Left colon (tissue), 2 donors: ENCODE data around the gene PEAK1. TPM values are rescaled to one million over a fixed set of nuclear protein-coding genes. Genes with fewer than 3 reads are reported as not detected.
A peak's percentile ranks its signal among the peaks of the same experiment; 100 is the strongest.
"Not testable (repeated sequence)": the region's sequence is repeated elsewhere in the genome, so short reads cannot be mapped to it uniquely, and the experiment has no call there.

Experiments used
- ATAC-seq: fragments of 200-7000 bp; cut with Tn5 transposase; one replicate; pipeline ENCODE4 v1.9.1; 2020; ENCODE audit warnings: mild to moderate bottlenecking, moderate library complexity
- DNase-seq, 2 donors: peaks; one replicate each; pipeline ENCODE4 v3.0.0-alpha.2; 2020
- intact Hi-C, 2 donors: fragments of 100-400 bp; cut with DNase I in 1 of 2; cut with micrococcal nuclease in 1 of 2; formaldehyde crosslinking; loops; one replicate each; pipeline versions ENCODE4 v1.11.2 to v1.14.0; 2022; cut with DNase I, micrococcal nuclease
- total RNA-seq, 2 donors: library from RNA; stranded (reverse); fragmentation: NEBNext Ultra II Directional; extraction: Animal tissue kit (Norgen Biotek cat#: 25700); gene quantifications; one replicate each; pipeline ENCODE4 v1.2.1, GENCODE V29; 2021
- donor health status: DM: no; HTN: no; CAD: no.
- donor health status: DM: yes; HTN: yes; CAD: no.

PEAK1 gene
- total RNA-seq, 2 donors from 2014 or later: 57.0 to 57.5 TPM

DNA sequence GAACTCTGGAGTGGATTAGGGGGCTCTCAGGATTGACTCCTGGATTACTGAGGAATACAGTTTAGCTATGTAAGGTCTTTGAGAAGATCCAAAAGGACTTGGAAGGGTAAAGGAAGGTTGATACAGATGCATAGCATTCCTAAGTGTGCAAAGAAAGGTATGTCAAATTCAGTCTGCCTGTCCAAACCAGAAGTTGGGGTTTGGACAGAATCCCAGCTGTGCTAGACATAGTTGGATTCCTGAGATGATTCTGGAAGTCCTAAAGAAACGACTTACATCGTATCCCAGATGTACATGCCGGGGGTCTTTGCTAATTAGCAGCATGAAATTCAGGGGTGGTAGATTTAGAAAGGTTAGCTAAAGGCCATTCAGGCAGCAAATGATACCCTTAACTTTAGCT, 251.3 kb downstream of the PEAK1 start:
- no peak for ATAC-seq
- intact Hi-C loops: no loop called here
- DNase-seq: no peak

DNA sequence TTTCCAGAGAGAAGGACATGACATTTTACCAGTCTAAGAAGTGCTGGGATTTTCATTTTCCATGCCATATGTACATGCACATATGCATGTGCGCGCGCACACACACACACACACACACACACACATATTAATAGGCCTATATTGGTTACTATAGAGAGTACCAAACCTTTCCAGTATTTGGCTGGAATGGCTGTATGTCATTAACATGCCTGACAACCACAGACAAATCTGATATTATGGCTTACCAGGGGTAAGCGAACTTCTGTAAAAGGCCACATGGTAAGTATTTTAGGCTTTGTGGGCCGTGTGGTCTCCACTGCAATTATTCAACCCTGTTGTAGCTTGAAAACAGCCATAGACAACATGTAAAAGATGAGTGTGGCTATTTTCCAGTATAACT, 251.8 kb downstream of the PEAK1 start:
- ATAC-seq: no peak
- no peak for DNase-seq
- intact Hi-C loops: no loop called here

DNA sequence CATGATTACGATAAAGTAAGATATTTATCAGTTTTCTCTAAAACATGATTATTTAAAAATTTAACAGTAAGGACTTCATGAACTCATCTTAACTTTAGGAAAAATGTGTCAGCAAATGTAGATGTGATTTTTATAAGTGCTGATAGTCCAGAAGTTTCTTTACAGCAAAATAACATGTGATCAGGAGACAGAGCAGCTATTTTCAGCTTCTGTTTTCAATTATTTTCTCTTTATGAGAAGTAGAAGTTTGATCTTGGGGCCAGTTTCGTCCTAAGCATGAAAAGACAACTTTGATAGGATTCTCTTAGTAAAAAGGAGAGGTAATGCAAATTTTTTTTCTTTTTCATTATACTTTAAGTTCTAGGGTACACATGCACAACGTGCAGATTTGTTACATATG, 252.5 kb downstream of the PEAK1 start:
- DNase-seq (no peak), ATAC-seq (no peak)
- intact Hi-C loops: no loop called here

DNA sequence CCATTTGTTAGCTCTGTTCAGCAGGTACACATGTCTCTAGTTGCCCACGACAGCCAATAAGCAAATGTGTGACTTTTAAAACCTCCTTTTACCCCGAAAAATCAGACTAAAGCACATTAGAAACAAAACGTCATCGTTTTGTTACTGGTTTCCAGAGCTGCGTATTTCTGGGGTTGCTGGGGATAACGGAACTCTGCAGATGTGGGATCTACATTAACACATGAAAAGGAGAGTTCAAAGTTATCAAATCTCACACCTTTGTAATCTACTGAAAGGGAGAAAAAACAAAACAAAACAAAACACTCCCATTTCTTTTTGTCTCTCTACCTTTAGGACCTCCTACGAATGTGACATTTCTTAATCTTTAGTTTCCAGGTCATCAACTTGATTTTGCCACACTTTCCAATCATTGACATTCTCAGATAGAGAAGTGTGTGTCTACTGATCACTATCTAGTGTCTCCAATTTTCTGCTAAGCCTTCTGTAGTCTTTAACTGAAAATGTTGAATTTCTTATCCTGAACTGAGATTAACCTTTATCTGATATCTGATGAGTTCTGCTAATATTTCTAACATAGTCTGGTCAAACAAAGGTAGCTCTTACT, 256.0 kb downstream of the PEAK1 start:
- ATAC-seq (no peak), DNase-seq (no peak)
- intact Hi-C loops: no loop called here

DNA sequence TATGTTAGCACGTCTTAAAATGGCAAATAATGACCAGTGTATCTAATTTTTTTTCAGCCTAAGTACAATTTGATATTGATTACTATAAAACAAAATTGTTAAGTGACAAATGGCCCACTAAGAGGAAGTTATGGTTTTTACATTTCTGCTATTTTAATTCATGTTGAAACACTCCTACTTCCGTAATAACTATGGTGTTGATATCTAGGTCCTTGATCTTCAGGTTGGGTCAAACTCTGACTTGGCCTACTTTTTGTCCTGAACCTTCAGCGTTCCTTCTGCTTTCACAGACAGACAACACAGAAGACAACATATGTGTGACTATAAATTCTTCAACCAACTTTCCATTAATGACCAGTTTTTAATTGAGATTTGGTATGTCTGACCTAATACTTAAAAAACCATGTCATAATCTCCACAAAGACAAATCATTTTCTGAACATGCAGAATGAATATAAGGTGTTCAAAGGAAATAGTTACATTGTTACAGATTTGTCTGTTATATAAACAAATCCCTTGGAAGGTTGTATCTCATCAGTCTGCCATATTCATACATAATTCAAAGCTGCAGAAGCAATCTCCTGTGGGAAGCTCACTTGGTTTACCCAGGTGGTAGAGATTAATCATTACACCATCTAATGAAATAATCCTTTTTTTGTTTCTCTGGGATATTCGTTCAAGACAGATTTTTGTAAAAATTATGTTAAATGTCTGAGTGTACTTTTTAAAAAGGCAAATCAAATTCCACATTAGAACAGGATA, 256.9 kb downstream of the PEAK1 start:
- no peak for ATAC-seq
- no peak for DNase-seq
- intact Hi-C loops: no loop called here

DNA sequence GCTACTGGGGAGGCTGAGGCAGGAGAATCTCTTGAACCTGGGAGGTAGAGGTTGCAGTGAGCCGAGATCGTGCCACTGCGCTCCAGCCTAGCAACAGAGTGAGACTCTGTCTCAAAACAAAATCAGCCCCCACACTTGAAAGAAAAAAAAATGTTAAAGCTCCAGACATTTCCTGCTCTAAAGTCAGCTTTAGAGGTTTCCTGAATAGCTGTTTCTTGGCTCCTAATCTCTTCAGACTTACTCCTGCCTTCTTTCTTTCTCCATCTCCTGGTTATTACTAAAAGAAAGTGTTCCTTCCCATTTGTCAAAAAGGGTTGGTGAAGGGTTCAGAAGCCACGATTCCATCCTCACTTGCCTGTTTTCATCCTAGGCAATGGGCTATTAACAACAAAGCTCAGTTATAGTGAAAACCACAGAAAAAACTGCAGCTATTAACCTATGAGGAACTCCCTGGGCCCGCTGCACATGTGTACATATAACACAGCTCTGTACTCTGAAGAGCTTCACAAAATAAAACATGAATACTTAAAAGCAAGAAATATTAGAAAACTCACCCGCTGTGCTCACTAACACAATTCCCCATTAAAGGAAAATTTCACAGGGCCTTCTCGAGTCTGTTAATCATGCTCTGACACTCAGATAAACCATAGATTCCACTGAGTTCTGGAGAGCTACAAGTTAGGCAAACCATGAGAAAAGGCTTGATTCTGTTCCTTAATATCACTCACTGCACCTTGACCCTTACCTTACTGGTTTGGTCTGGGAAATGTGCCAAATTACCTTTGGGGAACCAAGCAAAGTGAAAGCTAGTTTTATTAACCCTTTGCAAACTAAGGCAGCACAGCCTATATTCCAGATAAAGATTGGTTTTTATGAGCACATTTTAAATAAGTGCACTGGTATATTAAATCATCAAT, 259.1 kb downstream of the PEAK1 start:
- DNase-seq (peak; percentile 31 to 44), ATAC-seq (peak; percentile 95)
- intact Hi-C loops: no loop called here

DNA sequence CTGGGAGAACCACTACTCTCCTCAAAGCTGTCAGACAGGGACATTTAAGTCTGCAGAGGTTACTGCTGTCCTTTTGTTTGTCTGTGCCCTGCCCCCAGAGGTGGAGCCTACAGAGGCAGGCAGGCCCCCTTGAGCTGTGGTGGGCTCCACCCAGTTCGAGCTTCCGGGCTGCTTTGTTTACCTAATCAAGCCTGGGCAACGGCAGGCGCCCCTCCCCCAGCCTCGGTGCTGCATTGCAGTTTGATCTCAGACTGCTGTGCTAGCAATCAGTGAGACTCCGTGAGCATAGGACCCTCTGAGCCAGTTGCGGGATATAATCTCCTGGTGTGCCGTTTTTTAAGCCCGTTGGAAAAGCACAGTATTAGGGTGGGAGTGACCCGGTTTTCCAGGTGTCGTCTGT, 263.9 kb downstream of the PEAK1 start:
- ATAC-seq, intact Hi-C loops: not testable (repeated sequence)
- peak in 1 of 2 donors; percentile 58 for DNase-seq

DNA sequence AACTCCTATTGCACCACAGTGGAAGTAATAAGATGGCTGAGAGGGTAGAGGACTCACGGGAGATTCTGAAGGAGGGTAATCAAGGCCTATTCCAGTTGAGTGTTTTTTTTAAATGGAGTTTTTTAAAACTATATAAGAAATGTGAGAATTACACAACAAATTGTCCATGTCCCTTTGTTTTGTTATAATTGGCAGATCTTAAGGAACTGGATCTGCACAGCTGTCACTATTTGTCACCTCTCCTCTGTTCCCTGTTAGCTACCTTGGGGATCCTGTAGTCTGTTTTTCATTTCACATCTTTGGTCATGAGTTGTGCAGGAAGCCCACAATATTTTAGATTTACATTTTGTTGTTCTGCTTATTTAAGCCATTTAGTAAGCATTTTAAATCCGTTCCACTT, 271.7 kb downstream of the PEAK1 start:
- no peak for ATAC-seq
- intact Hi-C loops: no loop called here
- no peak for DNase-seq

DNA sequence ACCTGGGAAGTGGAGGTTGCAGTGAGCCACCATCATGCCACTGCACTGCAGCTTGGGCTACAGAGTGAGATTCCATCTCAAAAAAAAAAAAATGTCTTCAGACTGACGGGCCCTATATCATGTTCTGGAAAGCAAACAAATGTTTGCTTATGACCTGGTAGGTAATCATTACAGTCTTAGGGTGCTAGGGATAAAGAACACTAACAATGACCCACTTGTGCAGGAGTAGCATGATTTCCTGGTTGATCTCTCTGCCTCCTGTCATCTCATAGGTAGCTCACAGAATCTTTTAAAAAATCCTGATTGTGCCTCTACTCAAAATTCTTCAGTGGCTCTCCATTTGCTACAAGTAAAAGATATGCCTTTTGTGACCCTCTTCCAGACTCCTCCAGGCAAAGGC, 274.5 kb downstream of the PEAK1 start:
- DNase-seq: no peak
- intact Hi-C loops: no loop called here
- peak; percentile 97 for ATAC-seq

DNA sequence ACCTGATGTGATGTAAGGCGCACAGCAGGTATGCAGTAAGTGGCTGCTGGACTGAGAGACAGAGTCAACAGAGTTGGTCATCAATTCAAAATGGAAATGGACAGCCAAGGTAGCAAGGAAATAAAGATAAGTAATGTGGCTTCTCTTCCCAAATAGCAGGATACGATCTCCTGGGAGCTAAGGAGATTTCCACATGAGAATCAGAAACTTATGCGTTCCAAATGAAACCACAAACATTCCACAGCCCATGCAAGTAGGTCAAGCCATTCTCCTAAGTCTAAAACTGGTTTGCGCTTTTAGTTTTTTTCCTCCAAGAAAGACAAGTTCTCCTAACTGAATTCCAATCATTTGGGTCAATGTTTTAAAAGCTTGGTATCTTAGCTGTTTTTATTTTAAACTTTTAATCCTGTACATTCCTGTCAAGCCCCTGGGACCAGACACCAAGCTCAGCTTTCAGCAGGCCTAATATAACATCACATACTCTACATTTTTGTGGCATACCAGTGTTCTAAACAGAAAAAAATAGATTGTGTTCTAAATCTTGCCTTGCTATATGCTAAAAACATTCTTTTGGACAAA, 275.3 kb downstream of the PEAK1 start:
- intact Hi-C loops: no loop called here
- no peak for ATAC-seq
- DNase-seq: no peak

DNA sequence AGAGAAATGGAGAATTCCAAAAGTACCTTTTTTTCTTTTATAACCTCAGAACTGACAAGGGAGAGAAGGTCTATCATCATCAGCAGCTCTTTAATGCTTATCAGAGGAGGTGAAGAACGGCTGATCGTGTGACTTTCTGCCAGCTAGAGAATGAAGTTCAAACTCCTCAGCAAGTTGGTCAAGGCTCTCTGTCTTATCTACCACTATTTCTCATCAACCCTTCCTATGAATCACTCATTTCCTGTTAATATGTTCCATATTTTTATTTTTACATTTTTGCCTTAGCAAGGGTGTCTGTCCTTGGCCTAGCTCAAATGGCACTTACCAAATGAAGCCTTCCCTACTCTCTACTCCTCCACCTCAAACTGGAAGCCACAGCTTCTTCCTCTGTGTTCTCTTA, 275.9 kb downstream of the PEAK1 start:
- DNase-seq: no peak
- intact Hi-C loops: no loop called here
- no peak for ATAC-seq

DNA sequence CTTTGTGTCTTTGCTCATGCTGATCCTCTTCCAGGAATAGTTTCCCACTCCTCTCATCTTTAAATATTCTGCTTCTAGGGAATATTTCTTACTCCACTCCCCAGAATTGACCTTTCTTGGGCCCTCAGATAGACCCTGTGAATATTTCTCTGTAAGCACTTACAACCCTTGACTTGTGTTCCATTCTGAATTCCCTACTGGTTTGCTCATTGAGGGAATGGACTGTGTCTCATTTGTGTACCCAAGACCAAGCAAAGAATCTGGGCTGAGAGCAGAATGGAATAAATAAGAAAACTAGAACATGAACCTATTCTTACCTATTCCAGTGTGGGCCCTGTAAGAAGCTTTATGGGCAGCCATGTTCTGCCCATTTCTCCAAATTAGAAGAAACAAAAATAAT, 276.3 kb downstream of the PEAK1 start:
- DNase-seq (no peak), ATAC-seq (no peak)
- intact Hi-C loops: no loop called here

DNA sequence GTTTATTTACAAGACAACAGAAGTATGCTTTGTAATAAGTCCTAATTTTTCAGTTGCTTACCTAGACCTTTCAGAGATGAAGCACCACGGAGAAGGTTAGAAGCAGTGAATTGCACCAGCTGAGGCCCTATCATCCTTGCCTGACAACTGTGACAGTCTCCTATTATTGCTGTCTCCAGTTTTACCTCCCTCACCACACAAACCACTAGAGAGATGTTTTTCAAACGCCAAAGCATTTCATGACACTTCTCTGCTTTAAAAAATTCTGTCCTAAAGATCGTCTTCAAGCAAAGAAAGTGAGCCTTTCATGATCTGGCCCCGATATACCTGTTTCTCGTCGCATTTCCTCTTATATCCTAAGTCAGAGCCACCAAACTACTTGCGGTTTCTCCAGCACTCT, 276.7 kb downstream of the PEAK1 start:
- intact Hi-C loops: no loop called here
- DNase-seq (no peak), ATAC-seq (no peak)

DNA sequence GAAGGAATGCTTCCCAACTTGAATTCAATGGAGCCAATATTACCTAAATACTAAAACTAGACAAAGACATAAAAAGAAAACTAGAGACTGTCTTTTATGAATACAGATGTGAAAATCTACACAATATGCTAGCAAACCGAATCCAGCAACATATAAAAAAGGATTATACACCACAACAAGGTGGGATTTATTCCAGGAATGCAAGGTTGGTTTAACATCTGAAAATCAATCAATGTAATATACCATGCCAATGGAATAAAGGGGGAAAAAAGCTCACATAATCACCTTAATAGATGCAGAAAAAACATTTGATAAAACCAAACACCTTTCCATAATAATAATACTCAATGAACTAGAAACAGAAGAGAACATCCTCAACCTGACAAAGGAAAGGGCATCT, 279.7 kb downstream of the PEAK1 start:
- DNase-seq (no peak), ATAC-seq (no peak)
- intact Hi-C loops: no loop called here

DNA sequence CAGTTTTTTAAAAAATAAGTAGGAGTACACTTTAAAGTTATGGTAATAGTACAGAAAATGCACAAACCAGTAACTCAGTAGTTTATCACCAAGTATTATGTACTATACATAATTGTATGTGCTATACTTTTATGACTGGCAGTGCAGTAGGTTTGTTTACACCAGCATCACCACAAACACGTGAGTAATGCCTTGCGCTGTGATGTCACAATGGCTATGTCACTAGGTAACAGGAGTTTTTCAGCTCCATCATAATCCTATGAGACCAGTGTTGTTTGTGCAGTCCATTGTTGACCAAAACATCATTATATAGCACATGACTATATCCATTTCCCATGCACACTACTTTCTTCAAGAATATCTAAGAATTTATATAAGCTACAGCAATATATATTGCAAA, 280.6 kb downstream of the PEAK1 start:
- no peak for ATAC-seq
- intact Hi-C loops: no loop called here
- no peak for DNase-seq

DNA sequence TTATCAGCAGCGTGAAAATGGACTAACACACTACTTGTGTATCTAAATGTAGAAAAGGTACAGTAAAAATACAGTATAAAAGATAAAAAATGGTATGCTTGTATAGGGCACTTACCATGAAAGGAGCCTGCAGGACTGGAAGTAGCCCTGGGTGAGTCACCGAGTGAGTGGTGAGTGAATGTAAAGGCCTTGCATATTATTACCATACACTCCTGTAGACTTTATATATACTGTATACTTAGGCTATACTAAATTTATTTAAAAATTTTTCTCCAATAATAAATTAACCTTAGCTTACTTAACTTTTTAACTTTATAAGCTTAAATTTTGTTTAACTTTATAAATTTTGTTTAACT, 281.8 kb downstream of the PEAK1 start:
- DNase-seq (no peak), ATAC-seq (peak; percentile 76)
- intact Hi-C loops: no loop called here

DNA sequence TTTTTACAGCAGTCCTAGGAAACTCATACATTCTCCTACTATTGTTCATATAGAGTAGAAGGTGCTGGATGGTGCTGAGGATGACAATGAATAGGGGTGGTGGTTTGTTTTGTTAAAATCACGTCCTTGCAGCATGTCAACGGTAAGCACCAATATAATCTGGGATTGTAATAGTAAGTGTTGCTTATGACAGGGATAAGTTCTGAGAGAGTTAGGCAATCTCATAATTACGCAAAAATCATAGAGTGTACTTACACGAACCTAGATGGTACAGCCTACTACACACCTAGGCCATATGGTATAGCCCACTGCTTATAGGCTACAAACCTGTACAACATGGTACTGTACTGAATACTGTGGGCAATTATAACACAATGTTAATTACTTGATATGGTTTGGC, 284.7 kb downstream of the PEAK1 start:
- ATAC-seq (no peak), DNase-seq (no peak)
- intact Hi-C loops: no loop called here

DNA sequence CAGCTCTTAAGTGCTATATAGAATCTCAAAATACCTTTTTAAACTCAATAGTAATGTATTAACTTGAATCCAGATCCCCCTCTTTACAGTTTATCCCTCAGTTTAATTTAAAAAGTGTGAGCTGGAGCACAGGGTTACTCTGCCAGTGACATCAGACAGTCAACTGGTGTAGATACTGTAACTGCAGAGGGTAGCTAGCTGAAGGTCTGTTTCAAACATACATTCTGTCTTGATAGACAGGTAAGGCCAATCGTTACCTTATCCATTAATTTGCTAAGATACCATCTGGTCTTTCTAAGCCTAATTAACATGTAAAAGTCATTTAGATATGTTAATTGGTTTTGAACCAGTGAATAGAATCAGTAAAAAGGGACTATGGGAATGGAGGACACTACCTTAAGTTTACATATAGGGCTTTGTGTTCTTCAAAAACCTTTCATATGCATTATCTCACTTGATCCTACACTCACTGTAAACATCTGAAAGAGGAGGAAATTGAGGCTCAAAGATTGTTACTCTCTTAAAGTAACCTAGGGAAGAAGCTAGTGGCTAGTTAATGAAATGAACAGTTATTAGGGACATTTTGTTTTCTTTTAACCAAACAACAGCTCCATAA, 289.5 kb downstream of the PEAK1 start:
- intact Hi-C loops: no loop called here
- DNase-seq: no peak
- ATAC-seq: no peak

DNA sequence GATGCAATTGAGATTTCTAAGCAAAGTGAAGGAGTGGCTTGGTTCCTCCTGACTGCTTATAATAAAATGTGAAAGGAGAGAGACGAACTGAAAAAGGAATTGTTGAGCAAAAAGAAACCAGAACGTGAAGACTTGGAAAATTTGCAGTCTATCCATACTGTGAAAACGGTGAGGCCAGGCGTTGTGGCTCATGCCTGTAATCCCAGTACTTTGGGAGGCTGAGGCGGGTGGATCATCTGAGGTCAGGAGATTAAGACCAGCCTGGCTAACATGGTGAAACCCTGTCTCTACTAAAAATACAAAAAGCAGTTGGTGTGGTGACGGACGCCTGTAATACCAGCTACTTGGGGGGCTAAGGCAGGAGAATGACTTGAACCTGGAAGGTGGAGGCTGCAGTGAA, 292.3 kb downstream of the PEAK1 start:
- ATAC-seq (no peak), DNase-seq (no peak)
- intact Hi-C loops: no loop called here
